GM21825 (cell line): Measurements from ENCODE around the gene ENO3.
"Not testable (repeated sequence)": the region's sequence is repeated elsewhere in the genome, so short reads cannot be mapped to it uniquely, and the experiment has no call there.

Source experiments
- ATAC-seq: cut with Tn5 transposase; IDR thresholded peaks from one replicate; pipeline ENCODE4 v1.9.1; 2021; ENCODE audit warnings: mild to moderate bottlenecking, moderate library complexity; ENCODE audit not compliant: unreplicated experiment

The ENO3 gene

GRCh38 chr17:4950746-4951204 is at the start of gene ENO3:
TSS of gene ENO3 (plus strand) at chr17:4951119. CDS start at chr17:4951830, 711 bp downstream.
- ATAC-seq, result no peak

GRCh38 chr17:4901648-4902344 is 49.1 kb upstream of the ENO3 start:
- no peak for ATAC-seq

GRCh38 chr17:4902540-4902939 is 48.4 kb upstream of the ENO3 start:
- ATAC-seq, result no peak

- ATAC-seq, result no peak
Measured at GRCh38 chr17:4903051-4903818, 47.7 kb upstream of the ENO3 start, which contains the start of gene CHRNE. TSS of gene CHRNE (minus strand) at chr17:4903098. CDS start at chr17:4903063, 35 bp downstream.

- not testable (repeated sequence) for ATAC-seq
Measured at GRCh38 chr17:4906642-4907041, 44.3 kb upstream of the ENO3 start.

GRCh38 chr17:4908301-4908700 is 42.6 kb upstream of the ENO3 start:
- no peak for ATAC-seq

GRCh38 chr17:4908711-4909496 is 42.0 kb upstream of the ENO3 start:
- ATAC-seq, result no peak

GRCh38 chr17:4913994-4914393 is 36.9 kb upstream of the ENO3 start:
- ATAC-seq, result no peak

GRCh38 chr17:4914551-4914950 is 36.4 kb upstream of the ENO3 start:
- ATAC-seq, result not testable (repeated sequence)

GRCh38 chr17:4919511-4920047 is 31.3 kb upstream of the ENO3 start:
- ATAC-seq, result no peak

GRCh38 chr17:4920351-4921048 is 30.4 kb upstream of the ENO3 start:
- no peak for ATAC-seq

- ATAC-seq, result no peak
Measured at GRCh38 chr17:4921320-4921719, 29.6 kb upstream of the ENO3 start.

- not testable (repeated sequence) for ATAC-seq
Measured at GRCh38 chr17:4926577-4927335, 24.2 kb upstream of the ENO3 start.

- no peak for ATAC-seq
Measured at GRCh38 chr17:4928881-4929280, 22.0 kb upstream of the ENO3 start.

- ATAC-seq, result no peak
Measured at GRCh38 chr17:4931963-4932362, 19.0 kb upstream of the ENO3 start, which contains the start of gene GP1BA. TSS of gene GP1BA (plus strand) at chr17:4932277. CDS start at chr17:4932605, 328 bp downstream.

- no peak for ATAC-seq
Measured at GRCh38 chr17:4932756-4933155, 18.2 kb upstream of the ENO3 start.

GRCh38 chr17:4933646-4934045 is 17.3 kb upstream of the ENO3 start:
- no peak for ATAC-seq

- no peak for ATAC-seq
Measured at GRCh38 chr17:4934173-4934979, 16.5 kb upstream of the ENO3 start.

- no peak for ATAC-seq
Measured at GRCh38 chr17:4935650-4936049, 15.3 kb upstream of the ENO3 start.
